Measurements from ENCODE around the gene PAF1.

PAF1 gene

DNA sequence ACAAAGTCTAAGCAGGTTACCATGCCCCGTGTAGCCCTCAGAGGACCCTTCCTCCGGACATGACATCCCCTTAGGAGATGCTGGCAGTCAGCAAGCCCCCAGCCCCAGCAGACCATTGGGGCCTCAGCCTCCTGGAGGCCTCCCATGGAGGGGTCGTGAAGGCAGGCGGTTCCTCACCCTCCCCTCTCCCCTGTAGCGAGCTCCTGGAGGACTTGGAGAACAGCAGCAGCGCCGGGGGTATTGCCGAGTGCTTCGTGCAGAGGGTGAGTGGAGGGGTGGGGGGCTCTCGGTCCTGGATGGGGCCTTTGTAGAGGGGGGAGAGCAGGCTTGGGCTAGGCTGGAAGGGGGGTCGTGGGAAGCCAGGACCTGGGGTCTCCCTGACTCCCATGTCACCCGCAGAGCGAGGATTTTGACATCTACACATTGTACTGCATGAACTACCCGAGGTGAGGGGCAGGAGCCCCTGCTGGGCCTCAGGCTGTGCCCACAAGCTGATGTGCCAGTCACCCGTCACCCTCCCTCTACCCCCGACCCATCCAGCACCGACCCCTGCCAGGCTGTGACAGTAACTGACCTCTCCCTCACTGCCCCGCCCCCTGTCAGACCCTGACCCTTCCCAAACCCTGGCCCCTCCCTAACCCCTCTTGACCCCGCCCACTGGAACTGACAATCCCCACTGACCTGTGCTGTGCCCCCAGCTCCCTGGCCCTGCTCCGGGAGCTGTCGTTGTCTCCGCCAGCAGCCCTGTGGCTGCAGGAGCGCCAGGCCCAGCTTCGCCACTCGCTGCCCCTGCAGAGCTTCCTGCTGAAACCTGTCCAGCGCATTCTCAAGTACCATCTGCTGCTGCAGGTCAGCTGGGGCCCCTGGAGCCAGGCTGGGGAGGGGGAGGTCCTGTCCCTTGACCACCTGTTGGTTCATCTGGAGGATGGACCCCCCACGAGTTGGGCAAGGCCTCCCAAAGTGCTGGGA is 25.5 kb upstream of the PAF1 start:
- Histone ChIP-seq H4K20me1 (ENCODE audit: insufficient read depth, low read length) (no peaks in the 10 kb centered on the region), H3K9ac (ENCODE audit: low read length) (no peak overlapping the region)

DNA sequence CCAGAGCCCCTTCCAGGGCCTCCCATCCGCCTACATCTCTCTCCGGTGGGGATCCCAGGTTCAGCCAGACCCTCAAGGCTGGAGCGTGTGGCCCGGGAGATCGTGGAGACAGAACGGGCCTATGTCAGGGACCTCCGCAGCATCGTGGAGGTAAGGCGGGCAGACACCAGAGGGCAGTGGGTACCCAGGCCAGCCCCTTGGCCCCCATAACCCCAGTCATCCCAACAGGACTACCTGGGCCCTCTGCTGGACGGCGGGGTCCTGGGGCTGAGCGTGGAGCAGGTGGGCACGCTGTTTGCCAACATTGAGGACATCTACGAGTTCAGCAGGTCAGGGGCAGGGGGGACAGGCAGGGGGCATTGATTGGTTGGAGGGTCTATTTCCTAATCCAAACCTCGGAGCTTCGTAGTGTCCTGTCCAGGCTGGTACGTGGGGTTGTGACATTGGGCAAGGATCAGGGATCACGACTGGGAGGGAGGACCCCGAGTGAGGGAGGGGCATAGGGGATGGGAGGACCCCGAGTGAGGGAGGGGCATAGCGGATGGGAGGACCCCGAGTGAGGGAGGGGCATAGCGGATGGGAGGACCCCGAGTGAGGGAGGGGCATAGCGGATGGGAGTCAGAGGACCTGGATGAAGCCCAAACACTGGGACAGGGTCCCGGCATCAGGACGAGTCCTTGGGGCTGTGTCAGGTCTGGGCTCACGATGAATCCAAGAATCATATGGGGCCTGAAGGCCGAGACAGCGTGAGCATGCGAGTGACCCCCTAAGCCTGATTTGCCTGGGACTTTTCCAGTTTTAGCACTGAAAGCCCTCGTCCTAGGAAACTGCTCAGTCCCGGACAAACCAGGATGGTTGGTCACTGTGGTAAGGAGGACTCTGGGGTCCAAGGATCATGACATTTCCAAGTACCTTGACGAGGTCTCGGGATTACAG is 24.5 kb upstream of the PAF1 start:
- Histone ChIP-seq H3K79me2 (ENCODE audit: low read length) (no peaks in the 10 kb centered on the region), H3K4me3 (ENCODE audit: low read length) (no peak overlapping the region), H3F3A (ENCODE audit: insufficient read depth, low read length) (peaks cover 15% of the 10 kb centered on the region), H4K20me1 (ENCODE audit: insufficient read depth, low read length) (no peaks in the 10 kb centered on the region), H3K36me3 (replicated peaks; ENCODE audit: insufficient read depth, low read length) (no peaks in the 10 kb centered on the region), H3K9me2 (replicated peaks; ENCODE audit: insufficient read depth, low read length) (no peaks in the 10 kb centered on the region), H3K27ac (ENCODE audit: low read length) (no peak overlapping the region), H3K4me1 (ENCODE audit: low read length) (peaks cover 12% of the 10 kb centered on the region), H2AFZ (ENCODE audit: low read length) (no peak overlapping the region), H3K4me2 (ENCODE audit: low read depth, low read length) (no peak overlapping the region), H3K9me3 (replicated peaks; ENCODE audit: insufficient read depth, low read length) (no peaks in the 10 kb centered on the region), H3K27me3 (replicated peaks; ENCODE audit: insufficient read depth, low read length) (no peaks in the 10 kb centered on the region), H3K9ac (ENCODE audit: low read length) (no peak overlapping the region)
- no peak for DNase-seq
- no peak for TF ChIP-seq EZH2 (optimal IDR thresholded peaks at IDR 0.05; ENCODE audit: low read depth, low read length)
- TF ChIP-seq, protein P1, sequence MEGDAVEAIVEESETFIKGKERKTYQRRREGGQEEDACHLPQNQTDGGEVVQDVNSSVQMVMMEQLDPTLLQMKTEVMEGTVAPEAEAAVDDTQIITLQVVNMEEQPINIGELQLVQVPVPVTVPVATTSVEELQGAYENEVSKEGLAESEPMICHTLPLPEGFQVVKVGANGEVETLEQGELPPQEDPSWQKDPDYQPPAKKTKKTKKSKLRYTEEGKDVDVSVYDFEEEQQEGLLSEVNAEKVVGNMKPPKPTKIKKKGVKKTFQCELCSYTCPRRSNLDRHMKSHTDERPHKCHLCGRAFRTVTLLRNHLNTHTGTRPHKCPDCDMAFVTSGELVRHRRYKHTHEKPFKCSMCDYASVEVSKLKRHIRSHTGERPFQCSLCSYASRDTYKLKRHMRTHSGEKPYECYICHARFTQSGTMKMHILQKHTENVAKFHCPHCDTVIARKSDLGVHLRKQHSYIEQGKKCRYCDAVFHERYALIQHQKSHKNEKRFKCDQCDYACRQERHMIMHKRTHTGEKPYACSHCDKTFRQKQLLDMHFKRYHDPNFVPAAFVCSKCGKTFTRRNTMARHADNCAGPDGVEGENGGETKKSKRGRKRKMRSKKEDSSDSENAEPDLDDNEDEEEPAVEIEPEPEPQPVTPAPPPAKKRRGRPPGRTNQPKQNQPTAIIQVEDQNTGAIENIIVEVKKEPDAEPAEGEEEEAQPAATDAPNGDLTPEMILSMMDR (IDR thresholded peaks at IDR 0.05; ENCODE audit: low read length) = no peak
- TF ChIP-seq EZH2phosphoT487 (IDR thresholded peaks at IDR 0.05; ENCODE audit: low read length) = no peak

More for the DNA sequence above, 25.5 kb upstream of the PAF1 start:
- Histone ChIP-seq H3K27me3 (replicated peaks; ENCODE audit: insufficient read depth, low read length) (no peaks in the 10 kb centered on the region), H3K9me2 (replicated peaks; ENCODE audit: insufficient read depth, low read length) (no peaks in the 10 kb centered on the region), H3K4me1 (ENCODE audit: low read length) (peaks cover 1% of the 10 kb centered on the region), H3K27ac (ENCODE audit: low read length) (no peak overlapping the region), H3F3A (ENCODE audit: insufficient read depth, low read length) (peaks cover 4% of the 10 kb centered on the region), H3K4me3 (ENCODE audit: low read length) (no peak overlapping the region), H3K79me2 (ENCODE audit: low read length) (no peaks in the 10 kb centered on the region), H2AFZ (ENCODE audit: low read length) (no peak overlapping the region), H3K4me2 (ENCODE audit: low read depth, low read length) (no peak overlapping the region), H3K9me3 (replicated peaks; ENCODE audit: insufficient read depth, low read length) (no peaks in the 10 kb centered on the region), H3K36me3 (replicated peaks; ENCODE audit: insufficient read depth, low read length) (no peaks in the 10 kb centered on the region)
- TF ChIP-seq EZH2phosphoT487 (IDR thresholded peaks at IDR 0.05; ENCODE audit: low read length) (no peak), EZH2 (optimal IDR thresholded peaks at IDR 0.05; ENCODE audit: low read depth, low read length) (no peak)
- TF ChIP-seq, protein P1 (IDR thresholded peaks at IDR 0.05; ENCODE audit: low read length) = no peak
- no peak for DNase-seq

DNA sequence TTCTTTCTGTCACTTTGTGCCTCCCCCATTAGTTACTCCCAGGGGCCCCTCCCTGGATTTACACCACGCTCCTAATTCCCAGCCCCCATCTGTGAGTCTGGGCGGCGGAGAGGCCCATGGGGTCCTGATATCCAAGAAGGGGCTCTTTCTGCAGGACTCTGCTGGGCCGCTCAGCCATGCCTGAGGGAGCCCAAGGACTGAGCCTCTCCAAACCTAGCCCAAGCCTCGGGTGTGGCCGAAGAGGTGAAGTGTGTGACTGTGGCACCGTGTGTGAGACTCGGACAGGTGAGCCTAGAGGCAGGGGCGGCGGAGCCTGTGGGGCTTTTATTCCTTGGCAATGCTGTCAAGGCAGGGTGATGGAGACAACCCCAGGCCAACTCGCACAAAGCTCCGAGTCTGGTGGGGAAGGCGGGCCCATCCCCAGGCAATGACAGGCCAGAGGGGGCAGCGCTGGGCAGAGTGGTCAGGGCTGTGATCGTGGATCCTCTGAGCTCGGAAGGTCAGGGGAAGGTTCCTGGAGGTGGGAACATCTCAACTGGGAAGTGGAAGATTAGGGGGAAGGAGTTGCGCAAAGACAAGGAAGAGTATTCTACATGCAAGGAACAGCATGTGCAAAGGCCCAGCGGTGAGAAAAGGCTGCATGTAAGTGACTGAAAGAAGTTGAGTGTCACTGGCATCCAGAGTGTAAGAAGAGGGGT is 23.2 kb upstream of the PAF1 start:
- Histone ChIP-seq H3K4me2 (ENCODE audit: low read depth, low read length) (no peak overlapping the region), H3K36me3 (replicated peaks; ENCODE audit: insufficient read depth, low read length) (no peaks in the 10 kb centered on the region), H3K9me2 (replicated peaks; ENCODE audit: insufficient read depth, low read length) (no peaks in the 10 kb centered on the region), H3K27me3 (replicated peaks; ENCODE audit: insufficient read depth, low read length) (no peaks in the 10 kb centered on the region), H4K20me1 (ENCODE audit: insufficient read depth, low read length) (no peaks in the 10 kb centered on the region), H3F3A (ENCODE audit: insufficient read depth, low read length) (peaks cover 26% of the 10 kb centered on the region), H3K9me3 (replicated peaks; ENCODE audit: insufficient read depth, low read length) (no peaks in the 10 kb centered on the region), H3K4me3 (ENCODE audit: low read length) (no peak overlapping the region), H3K27ac (ENCODE audit: low read length) (no peak overlapping the region), H3K4me1 (ENCODE audit: low read length) (peaks cover 15% of the 10 kb centered on the region), H2AFZ (ENCODE audit: low read length) (no peak overlapping the region), H3K79me2 (ENCODE audit: low read length) (no peaks in the 10 kb centered on the region), H3K9ac (ENCODE audit: low read length) (no peak overlapping the region)
- no peak for TF ChIP-seq EZH2 (optimal IDR thresholded peaks at IDR 0.05; ENCODE audit: low read depth, low read length)
- no peak for TF ChIP-seq EZH2phosphoT487 (IDR thresholded peaks at IDR 0.05; ENCODE audit: low read length)
- TF ChIP-seq, protein P1 (IDR thresholded peaks at IDR 0.05; ENCODE audit: low read length) = peak; percentile 21; the same call in 1 of the 2 replicates
- no peak for DNase-seq

All from MM.1S (cell line).